K562 (cell line): ENCODE data around the gene MBP. TPM values are rescaled to one million over a fixed set of nuclear protein-coding genes. Genes with fewer than 3 reads are reported as not detected.

Source experiments
- CHD7 ChIP-seq: fragments of 200-600 bp; sonication (generic); IDR thresholded peaks from one replicate; pipeline ENCODE4 v1.6.1; 2012; ENCODE audit warnings: mild to moderate bottlenecking, low read depth, low read length, inconsistent platforms
- CSDE1 ChIP-seq, 2 experiments: fragments of 450-650 bp; IDR thresholded peaks; 2 replicates each; pipeline ENCODE4 v1.6.1; 2016; ENCODE audit warnings: mild to moderate bottlenecking in 1 of 2
- ESRRA ChIP-seq: fragments of 450-650 bp; IDR thresholded peaks from 2 replicates; pipeline ENCODE4 v1.6.1; 2014; ENCODE audit warnings: low read depth, mild to moderate bottlenecking, moderate library complexity, borderline replicate concordance
- FOXJ3 ChIP-seq: sonication (generic); formaldehyde crosslinking; IDR thresholded peaks from 2 replicates; pipeline ENCODE4 v1.4.0; 2020; ENCODE audit warnings: mild to moderate bottlenecking, missing genetic modification reagents
- MIER1 ChIP-seq: fragments of 450-650 bp; IDR thresholded peaks from 2 replicates; pipeline ENCODE4 v1.6.1; 2016; ENCODE audit warnings: antibody characterized with exemption, mild to moderate bottlenecking, low read depth
- NR2C1 ChIP-seq, 2 experiments: fragments of 450-650 bp; IDR thresholded peaks; 2 replicates each; pipeline ENCODE4 v1.6.1; 2017; ENCODE audit warnings: mild to moderate bottlenecking in 2 of 2, antibody characterized with exemption in 1 of 2, inconsistent platforms in 1 of 2, missing compliant biosample characterization in 1 of 2, missing genetic modification characterization in 1 of 2
- RFX1 ChIP-seq: fragments of 450-650 bp; IDR thresholded peaks from 2 replicates; pipeline ENCODE4 v1.6.1; 2016; ENCODE audit warnings: mild to moderate bottlenecking, moderate library complexity
- TRIM24 ChIP-seq, 2 experiments: fragments of 450-650 bp; IDR thresholded peaks; 2 replicates each; pipeline ENCODE4 v1.6.1; 2016
- ZBTB1 ChIP-seq: sonication (generic); formaldehyde crosslinking; IDR thresholded peaks from 2 replicates; pipeline ENCODE4 v1.8.1; 2023; ENCODE audit warnings: missing genetic modification reagents, low read depth, mild to moderate bottlenecking, borderline replicate concordance
- ZNF146 ChIP-seq: IDR thresholded peaks from one replicate; pipeline ENCODE4 v1.6.1; 2018; ENCODE audit warnings: missing compliant biosample characterization; ENCODE audit not compliant: unreplicated experiment
- ZNF431 ChIP-seq: sonication (generic); formaldehyde crosslinking; IDR thresholded peaks from 2 replicates; pipeline ENCODE4 v1.8.0; 2022; ENCODE audit warnings: mild to moderate bottlenecking, missing genetic modification reagents
- polyA plus RNA-seq, 8 experiments: library from polyadenylated mRNA; depleted of rRNA in 4 of 8; stranded (reverse) in 5 of 8; unstranded in 3 of 8; fragments of >200 nt; fragmentation: Nextera tagmentation in 2 of 8; fragmentation: Illumina TruSeq in 1 of 8; extraction: Ambion mirVana in 2 of 8; extraction: Trizol in 1 of 8; gene quantifications; 2 replicates each; pipeline versions ENCODE4 v1.2.1 to v1.2.3, GENCODE V29; 2011 to 2014; ENCODE audit warnings: inconsistent platforms in 1 of 8, missing spikeins in 1 of 8
- total RNA-seq, 7 experiments: library from RNA; depleted of rRNA in 6 of 7; stranded (reverse); fragments of >200 nt in 6 of 7; fragmentation: Illumina TruSeq in 2 of 7; extraction: Trizol in 2 of 7; gene quantifications; 2 replicates each; pipeline versions ENCODE4 v1.2.1 to v1.2.3, GENCODE V29; 2011 to 2021; ENCODE audit warnings: low replicate concordance in 1 of 7
- TF ChIP-seq, protein P1 (sequence below), 2 experiments: fragments of 450-650 bp in 1 of 2; sonication (generic) in 1 of 2; formaldehyde crosslinking; conservative IDR thresholded peaks; 2 replicates each; pipeline versions ENCODE4 v1.4.0 to v1.8.1; 2020 to 2022; ENCODE audit warnings: mild to moderate bottlenecking in 1 of 2, missing genetic modification reagents in 1 of 2
- TF ChIP-seq, protein P2 (sequence below): fragments of 250-450 bp; sonication (Bioruptor Pico); IDR thresholded peaks from 2 replicates; pipeline ENCODE4 v1.6.1; 2021; ENCODE audit warnings: mild to moderate bottlenecking

Gene MBP
- total and polyA plus RNA-seq, 9 of the 15 experiments (the other 6 are each of a cell fraction or from before 2014, with no cell fraction given): 0.09 TPM; not detected in 8

GRCh38 chr18:77131652-77132368 lies 773 bp downstream of the MBP start (continued):
- TF ChIP-seq CHD7: no peak
- TF ChIP-seq ZNF431 (CRISPR knock-in tag): no peak
- no peak for TF ChIP-seq ZNF146 (CRISPR knock-in tag)
- TF ChIP-seq, protein P1, sequence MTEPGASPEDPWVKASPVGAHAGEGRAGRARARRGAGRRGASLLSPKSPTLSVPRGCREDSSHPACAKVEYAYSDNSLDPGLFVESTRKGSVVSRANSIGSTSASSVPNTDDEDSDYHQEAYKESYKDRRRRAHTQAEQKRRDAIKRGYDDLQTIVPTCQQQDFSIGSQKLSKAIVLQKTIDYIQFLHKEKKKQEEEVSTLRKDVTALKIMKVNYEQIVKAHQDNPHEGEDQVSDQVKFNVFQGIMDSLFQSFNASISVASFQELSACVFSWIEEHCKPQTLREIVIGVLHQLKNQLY (CRISPR knock-in tag; conservative IDR thresholded peaks at IDR 0.05): no peak
- no peak for TF ChIP-seq CSDE1 (IDR thresholded peaks at IDR 0.05)
- no peak for TF ChIP-seq TRIM24 (IDR thresholded peaks at IDR 0.05)
- TF ChIP-seq MIER1: no peak
- TF ChIP-seq, protein P2, sequence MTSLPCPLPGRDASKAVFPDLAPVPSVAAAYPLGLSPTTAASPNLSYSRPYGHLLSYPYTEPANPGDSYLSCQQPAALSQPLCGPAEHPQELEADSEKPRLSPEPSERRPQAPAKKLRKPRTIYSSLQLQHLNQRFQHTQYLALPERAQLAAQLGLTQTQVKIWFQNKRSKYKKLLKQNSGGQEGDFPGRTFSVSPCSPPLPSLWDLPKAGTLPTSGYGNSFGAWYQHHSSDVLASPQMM (CRISPR knock-in tag): no peak
- TF ChIP-seq FOXJ3 (CRISPR knock-in tag): no peak
- TF ChIP-seq ZBTB1 (CRISPR knock-in tag): no peak
- no peak for TF ChIP-seq RFX1
- no peak for TF ChIP-seq ESRRA
- no peak for TF ChIP-seq NR2C1 (IDR thresholded peaks at IDR 0.05)
- no peak for TF ChIP-seq NR2C1 (tag; IDR thresholded peaks at IDR 0.05)
